ENCODE data around the gene TMEM229B.

Gene TMEM229B

DNA sequence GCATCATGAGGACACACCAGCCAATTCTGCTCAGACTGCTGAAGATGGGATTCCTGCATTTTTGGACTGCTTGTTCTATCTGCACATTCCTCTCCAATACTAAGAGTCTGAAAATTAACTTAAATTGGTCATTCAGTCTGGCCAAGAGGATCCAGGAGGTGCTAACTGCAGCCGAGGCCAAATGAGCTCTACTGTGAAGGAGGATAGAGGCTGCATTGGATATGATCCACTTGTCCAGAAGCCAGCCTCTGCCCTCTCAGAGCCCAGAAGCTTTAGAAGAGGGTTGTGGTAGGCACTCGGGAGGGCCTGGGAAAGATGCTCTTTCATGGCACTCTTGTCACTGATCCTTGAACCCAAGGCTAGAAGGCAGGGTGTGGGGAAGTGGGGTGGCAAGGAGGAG is 39.4 kb downstream of the TMEM229B start:
- no peak for DNase-seq

DNA sequence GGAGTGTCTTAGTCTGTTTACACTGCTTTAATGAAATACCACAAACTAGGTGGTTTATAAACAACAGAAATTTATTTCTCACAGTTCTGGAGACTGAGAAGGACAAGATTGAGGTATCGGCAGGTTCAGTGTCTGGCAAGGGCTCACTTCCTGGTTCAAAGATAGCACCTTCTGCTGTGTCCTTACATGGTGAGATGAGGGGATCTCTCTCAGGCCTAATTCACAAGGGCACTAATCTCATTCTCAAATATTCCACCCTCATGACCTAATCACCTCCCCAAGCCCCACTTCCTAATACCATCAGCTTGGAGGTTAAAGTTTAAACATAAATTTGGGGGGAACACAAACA is 41.5 kb downstream of the TMEM229B start:
- peak; percentile 40 for DNase-seq

DNA sequence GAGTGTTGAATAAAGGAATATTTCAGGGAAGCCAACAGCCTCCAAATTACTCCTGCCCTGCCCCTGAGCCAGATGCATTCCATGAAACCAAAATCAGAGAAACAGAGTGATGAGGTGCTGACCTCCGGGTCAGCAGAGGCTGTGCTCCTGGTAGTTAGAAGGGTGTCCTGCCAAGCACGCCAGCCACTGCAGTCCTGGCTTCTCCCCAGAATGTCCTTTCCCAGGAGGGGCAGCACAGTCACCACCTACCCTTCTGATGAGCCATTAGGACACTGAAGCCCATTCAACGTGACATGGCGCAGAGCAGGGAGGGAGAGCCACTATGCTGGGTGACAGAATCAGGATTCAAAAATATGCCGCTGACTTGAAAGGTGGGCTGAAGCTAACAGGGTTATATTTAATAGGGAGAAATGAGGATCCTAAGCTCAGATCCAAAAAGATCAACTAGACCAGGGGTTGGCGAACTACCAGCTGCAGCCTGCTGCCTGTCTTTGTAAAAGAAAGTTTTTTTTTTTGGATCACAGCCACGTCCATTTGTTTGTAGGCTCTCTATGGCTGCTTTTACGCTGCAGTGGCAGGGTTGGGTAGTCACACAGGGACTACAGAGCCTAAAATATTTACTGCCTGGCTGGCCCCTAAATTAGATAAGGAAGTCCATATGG is 42.0 kb downstream of the TMEM229B start:
- DNase-seq: no peak

DNA sequence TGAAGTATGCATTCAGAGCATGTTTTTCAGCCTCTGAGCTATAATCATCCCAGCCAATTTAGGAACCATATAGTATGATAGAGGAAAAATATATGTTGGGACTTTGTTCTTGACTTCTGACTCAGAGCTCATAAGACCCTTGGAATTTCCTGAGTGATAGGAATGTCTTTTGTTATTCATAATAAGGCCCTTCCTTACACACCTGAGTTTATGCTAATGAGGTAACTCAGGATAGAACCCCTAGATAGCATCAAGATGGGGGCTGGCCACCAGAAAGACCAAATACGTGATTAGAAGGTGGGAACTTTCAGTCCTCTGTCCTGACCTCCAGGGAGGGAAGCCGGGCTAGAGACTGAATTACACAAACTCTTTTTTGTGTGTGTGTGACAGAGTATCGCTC is 44.1 kb downstream of the TMEM229B start:
- no peak for DNase-seq

DNA sequence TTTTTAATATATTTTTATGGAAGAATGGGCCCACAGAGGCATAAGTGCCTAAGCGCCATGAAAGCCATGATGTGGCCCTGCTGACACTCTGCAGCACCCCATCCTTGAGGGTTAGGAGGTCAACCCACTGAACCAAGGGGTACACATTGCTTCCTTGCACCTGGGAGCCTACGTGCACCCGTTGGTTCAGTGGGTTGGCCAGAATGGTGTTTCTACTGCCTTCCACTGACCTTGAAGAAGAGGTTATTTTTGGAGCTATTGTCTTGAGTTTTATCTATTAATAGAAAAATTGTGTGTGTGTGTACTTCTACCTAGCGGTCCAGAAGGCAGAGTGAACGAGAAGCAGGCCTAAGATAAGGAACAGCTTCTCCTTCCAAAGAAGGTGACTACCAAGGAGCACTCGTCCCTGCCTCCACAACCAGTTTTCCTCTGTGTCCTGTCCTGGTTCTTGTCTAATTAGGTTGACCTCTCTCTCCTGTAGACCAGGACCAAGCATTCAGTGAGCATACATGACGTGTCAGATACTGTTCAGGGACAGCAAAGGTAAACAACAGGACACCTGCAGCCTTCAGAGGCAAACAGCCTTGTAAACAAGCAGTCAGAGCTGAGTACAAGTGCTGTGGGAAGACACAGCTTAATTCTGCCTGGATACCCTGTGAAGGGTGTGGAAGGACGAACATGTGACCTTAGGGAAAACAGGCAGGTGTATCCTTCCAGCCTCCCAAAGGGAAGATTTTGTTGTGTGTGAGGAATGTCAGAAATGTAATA is 46.2 kb downstream of the TMEM229B start:
- DNase-seq: peak; percentile 84

DNA sequence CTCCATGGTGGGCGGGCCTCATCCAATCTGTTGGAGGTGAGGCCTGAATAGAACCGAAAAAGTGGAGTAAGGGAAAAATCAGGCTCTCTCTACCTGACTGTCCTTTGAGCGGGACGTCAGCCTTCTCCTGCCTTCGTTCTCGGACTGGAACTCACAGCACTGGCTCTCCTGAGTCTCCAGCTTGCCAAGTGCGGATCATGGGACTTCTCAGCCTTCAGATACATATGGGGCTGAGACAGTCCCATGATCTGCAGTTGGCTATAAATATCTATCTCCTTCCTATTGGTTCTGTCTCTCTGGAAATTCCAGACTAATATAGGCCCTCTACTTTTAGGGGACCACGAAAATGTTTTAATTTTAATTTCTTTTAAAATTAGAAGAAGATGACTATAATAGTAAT is 46.8 kb downstream of the TMEM229B start:
- no peak for DNase-seq

DNA sequence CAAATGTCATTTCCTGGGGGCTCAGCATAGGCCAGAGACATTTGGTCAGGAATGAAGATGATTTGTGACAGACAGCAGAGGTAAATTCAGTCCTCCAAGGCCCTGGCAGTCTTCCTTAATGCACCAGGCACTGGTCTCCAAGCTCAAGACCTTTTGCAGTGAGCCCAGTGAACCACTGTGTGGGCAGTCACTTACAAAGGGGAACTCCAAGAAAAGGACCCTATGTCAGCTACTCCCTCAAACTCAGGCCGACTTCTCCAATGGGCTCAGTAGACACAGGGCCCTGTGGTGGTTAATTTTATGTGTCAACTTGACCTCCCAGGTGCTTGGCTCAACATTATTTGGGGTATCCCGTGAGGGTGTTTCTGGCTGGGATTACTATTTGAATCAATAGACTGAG is 47.3 kb downstream of the TMEM229B start:
- DNase-seq: peak; percentile 43

DNA sequence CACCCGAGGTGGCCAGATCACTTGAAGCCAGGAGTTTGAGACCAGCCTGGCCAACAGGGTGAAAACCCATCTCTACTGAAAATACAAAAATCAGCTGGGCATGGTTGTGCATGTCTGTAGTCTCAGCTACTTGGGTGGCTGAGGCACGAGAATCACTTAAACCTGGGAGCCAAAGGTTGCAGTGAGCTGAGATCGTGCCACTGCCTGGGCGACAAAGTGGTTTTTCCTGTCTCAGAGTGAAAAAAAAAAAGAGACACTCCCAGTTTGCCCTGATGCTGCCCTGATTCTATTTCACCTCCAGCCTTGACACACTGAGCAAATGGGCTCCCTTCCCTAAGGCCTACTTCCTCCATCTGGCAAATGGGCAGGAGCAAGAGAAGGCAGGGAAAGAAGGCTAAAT is 48.0 kb downstream of the TMEM229B start:
- DNase-seq: peak; percentile 85

DNA sequence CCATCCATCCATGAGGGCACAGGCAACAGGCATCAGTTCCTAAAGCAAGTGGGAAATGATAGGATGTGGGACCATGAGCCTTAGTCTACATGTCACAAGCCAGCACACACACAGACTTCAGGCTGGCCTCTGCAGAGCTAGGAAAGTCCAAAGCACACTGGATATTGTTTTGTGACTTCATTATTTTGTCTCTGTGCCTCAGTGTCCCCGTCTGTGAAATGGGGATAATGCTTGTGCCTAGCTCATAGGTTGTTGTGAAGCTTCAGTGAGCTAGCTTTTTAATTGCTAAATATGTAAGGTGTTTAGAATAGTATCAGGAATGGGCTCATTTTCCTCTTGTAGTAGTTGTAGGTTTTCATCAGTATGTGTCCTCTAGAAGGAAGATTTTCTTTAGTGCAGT is 49.6 kb downstream of the TMEM229B start:
- no peak for DNase-seq

DNA sequence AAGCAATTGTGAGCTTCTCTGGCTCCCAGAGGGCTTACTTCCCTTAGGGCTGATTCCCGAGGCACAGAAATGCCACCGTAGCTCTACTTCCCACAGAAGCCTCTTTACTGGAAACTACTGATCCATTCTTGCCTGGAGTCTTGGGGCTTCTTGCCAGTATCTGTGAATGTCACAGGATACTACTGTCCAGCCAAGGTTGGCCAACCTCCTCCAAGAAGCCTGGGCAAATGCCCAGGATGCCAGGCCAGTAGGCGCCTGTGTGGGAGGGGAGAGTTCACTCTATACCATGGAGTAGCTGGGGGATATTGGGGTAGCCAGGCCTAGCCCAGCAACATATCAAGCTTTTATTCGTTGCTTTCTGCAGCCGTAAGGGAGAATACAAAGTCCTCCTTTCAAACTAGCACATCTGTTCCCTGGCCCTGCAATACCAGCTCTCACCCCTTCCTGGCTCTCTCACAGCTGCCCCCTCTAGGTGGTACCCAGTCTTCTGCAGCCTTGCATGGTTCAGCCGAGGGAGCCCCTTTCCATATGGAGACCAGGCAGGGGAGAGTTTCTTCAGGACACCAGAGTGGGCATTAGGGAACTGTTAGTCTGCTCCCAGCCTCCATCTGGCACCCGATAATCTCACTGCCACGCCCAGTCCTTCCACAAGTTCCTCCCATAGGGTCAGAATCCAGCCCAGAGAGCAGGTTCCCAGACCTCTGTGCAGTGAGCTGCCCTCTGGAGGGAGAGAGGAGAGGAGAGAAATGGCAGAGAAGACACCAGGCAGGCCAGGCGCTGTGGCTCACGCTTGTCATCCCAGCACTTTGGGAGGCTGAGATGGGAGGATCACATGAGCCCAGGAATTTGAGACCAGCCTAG is 52.3 kb downstream of the TMEM229B start:
- no peak for DNase-seq

DNA sequence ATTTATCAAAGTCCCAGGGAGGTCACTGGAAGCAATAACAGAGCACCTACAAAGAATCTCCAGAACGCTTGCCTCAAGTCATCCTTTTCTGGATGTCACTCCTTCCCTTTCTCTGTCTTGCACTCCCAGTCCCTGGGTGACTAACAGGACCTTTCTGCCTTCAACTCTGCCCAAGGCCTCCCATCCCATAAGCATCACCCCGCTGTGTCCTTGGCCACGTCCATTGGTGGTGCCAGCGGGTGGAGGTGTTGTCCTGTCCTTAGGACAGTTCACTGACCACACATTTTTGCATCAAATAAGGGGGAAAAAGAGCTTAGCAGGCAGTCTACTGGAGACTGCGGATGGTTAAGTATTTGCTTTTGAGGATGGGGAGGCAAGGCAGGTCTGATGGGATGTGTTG is 52.9 kb downstream of the TMEM229B start:
- no peak for DNase-seq

DNA sequence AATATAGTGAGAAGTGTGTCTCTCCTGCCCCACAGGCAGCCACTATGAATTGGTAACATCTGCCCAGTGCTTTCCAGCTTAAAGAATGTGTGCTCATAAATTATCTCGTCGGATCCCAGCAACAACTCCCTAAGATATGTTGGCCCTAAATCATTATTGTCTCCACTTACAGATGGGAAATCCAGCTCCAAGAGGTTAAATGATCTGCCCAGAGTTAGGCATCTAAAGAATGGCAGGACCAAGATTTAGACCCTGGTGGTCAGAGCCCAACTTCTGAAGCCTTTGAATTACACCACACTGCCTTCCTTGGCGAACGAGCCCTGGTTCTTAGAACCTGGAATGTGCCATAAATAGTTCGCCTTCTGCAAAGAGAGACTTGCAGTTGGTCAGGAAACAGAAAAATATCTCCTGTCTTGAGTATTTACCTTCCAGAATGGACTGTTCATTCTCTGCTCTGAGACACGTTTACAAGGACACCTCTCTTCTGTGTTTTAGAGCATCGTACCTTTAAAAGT is 56.4 kb downstream of the TMEM229B start:
- DNase-seq: no peak

DNA sequence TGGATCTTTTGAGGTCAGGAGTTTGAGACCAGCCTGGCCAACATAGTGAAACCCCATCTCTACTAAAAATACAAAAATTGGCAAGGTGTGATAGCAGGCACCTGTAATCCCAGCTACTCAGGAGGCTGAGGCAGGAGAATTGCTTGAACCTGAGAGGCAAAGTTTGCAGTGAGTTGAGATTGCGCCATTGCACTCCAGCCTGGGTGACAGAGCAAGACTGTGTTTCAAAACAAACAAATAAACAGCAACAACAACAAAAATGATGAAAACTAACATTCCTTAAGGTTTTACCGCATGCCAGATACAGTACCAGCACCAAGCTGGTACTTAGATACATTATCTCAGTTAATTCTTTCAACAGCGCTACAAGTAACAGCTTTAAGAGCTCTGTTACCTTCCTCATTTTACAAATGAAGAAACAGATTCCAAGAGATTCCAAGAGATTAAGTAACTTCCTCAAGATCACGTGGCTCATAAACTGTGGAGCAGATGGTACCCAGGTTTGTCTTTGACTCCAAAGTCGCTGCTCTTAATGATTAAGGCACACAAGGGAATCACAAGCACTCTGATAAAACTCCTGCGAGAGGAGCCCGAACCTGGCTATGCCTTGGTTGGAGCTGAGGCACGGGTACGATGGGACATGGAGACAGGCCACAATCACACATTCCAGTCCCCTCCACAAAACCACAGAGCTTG is 58.9 kb downstream of the TMEM229B start:
- DNase-seq: no peak

DNA sequence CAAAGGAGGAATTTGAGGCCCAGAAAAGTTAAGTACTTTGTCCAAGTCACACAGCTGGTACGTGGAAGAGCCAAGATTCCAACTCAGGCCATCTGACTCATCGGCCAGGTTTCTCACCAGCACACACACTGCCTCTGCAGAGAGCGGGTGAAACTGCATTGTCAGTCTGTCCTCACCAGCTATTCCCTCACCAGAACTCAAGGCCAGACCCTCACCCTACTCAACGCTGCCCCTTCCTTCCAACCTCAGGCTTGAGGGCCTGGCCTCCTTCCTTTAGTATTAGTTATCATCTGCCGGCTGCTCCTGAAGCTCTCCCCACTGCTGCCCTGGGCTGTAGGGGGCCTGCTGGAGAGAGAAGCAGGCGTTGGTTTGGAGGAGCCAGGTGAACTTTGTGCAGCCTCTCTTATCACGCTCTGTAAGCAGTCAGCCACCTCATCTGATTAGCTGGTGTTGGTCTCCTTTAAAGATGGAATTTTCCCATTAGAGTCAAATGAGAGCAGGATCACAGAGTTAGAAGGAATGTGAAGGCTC is 60.0 kb downstream of the TMEM229B start:
- DNase-seq: no peak

DNA sequence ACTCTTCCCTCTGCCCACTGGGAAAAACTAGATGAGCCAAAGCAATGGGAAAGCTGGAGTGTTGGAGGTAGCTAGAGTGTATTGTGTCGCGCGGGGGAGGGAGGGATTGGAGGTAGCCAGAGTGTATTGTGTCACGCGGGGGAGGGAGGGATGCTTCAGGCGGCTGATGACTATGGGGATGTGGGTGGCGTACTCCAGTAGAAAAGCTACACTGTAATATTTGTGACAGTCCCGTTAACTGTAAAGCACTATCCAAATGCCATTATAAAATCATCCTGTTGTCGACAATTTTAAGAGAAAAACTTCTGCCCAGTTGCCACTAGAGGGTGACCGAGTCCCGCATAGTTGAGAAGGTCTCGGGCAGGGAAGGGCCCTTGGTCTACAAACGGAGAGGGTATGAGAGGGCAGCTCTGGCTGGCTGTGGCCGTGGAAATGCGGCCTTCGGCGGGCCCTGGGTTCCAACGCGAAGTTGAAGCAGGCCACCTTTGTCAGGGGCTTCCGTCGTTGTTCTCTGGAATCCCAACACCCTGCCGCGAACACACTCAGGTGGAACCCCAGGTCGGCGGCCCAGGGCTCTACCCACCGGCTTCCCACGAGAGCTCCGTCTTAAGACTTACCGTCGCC is 61.4 kb downstream of the TMEM229B start:
- DNase-seq: peak; percentile 79

DNA sequence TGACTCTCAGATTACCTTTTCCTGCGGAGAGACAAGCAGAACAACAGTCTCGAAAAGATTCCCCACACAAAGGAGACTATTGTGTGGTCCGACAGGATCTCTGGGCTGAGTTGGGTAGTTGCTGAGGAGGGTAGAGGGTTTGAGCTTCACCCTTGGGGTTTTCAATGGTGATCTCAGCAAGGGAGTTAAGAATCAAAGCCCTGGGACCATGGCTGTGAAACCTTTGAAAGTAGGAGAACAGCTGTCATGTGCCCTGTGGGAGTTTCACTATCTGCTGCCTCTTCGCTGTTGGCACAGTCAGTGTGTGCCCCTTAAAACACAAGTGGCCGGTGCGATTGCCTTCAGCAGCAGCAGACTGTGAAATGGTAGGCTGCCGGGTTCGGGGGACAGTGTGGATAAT is 62.4 kb downstream of the TMEM229B start:
- no peak for DNase-seq

DNA sequence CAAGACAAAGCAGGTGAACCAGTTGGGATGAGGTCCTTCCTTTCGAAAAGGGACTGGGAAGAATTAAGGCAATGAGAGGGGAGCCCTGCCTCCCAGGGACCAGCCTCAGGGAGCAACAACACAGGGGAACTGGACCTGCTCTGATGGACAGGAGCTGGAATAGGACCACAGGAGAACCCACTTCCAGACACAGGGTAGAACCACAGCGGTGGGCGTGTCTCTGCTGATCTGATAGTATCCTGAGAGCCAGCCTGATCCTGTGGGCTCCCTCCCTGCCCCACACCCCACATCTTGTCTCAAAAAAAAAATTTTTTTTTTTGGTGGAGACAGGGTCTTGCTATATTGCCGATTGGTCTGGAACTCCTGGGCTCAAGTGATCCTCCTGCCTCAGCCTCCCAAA is 62.9 kb downstream of the TMEM229B start:
- DNase-seq: no peak

DNA sequence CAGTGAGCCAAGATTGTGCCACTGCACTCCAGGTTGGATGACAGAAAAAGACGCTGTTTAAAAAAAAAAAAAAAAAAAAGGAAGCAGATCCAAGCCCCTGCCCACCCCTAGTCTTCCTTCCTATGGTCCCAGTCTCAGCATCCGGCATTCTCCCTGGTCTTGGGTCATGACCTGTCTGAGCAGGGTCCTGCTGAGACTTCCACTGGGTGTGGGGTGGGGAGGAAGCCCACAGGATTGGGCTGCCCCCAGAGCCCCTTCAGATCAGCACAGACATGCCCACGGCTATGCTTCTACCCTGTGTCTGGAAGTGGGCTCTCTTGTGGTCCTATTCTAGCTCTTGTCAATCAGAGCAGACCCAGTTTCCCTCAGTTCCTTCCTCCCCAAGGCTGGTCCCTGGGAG is 64.0 kb downstream of the TMEM229B start:
- no peak for DNase-seq

DNA sequence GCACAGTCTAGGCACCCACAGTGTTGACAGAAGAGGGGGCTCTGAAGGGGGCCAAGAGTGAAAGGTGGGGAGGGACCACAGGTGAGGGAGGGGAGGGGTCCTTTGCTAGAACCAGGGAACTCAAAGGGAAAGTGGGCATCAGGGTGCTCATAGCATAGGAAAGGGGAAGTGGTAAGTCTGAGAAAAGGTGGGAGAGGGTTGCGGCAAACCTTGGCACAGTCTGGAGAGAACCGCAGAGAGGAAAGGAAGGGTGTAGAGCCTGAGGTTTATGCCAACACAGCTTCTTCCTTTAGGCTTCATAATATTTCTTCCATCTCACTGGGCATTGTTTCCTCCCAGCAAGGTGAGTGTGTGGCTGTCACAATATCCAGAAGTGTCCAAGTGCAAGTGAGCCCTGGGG is 65.1 kb downstream of the TMEM229B start:
- DNase-seq: no peak

DNA sequence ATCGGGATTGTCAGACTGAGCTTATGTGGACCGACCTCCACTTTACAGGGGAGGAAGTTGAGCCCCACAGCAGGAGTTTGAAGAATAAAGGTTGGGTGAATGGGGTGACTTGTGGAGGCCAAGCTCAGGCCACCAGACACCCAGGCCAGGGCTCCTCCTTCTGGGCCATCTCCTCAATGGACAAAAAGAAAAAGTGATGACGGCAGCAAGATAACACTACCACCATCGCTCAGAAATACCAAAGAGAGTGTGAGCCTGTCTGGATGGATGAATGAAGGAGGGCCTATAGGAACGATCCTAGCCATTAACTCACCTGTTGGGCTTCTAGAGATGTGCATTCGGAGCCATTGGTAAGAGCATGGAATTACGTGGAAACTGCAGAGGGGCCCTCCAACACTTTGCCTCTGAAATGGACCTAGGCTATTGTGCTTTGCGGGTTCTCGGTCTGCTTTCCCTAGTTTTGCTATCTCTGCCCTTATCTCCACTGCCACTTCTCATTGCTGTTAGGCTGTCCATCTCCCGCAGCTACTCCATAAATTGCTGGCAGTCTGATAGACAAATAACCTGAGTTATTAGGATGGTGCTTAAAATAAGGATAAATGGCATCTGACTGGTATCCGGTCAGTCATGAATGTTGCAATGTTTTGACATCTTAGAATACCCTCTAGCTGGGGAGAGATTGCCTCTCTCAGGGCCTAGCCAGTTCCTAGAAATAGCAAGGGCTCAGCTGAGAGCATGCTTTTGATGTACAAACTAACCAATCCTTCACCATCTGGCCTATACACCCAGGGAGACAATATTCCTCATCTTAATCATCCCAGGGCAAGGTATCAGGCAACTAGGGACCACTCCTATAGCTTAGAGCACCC is 66.9 kb downstream of the TMEM229B start:
- no peak for DNase-seq

Data from NCI-H510A treated with DMSO at 0.1 percent for 48 hours (cell line).